CD4-positive, alpha-beta T cell treated with Interleukin-15 for 4 hours (primary cell): ENCODE results near the gene RAB18.
"Not testable (repeated sequence)": the region's sequence is repeated elsewhere in the genome, so short reads cannot be mapped to it uniquely, and the experiment has no call there.

Experiments
- DNase-seq: peaks from one replicate; pipeline ENCODE4 v3.0.0-alpha.2; 2020; ENCODE audit warnings: low spot score

RAB18 gene

GRCh38 chr10:27547047-27547446 lies 42.9 kb downstream of the RAB18 start:
- no peak for DNase-seq

GRCh38 chr10:27547482-27547881 lies 43.4 kb downstream of the RAB18 start:
- DNase-seq, result no peak

GRCh38 chr10:27550823-27551222 lies 46.7 kb downstream of the RAB18 start:
- no peak for DNase-seq

GRCh38 chr10:27558612-27559020 lies 54.5 kb downstream of the RAB18 start:
- DNase-seq, result peak; percentile 40

GRCh38 chr10:27561334-27561733 lies 57.2 kb downstream of the RAB18 start:
- no peak for DNase-seq

GRCh38 chr10:27564398-27564797 lies 60.3 kb downstream of the RAB18 start:
- DNase-seq, result no peak

DNA sequence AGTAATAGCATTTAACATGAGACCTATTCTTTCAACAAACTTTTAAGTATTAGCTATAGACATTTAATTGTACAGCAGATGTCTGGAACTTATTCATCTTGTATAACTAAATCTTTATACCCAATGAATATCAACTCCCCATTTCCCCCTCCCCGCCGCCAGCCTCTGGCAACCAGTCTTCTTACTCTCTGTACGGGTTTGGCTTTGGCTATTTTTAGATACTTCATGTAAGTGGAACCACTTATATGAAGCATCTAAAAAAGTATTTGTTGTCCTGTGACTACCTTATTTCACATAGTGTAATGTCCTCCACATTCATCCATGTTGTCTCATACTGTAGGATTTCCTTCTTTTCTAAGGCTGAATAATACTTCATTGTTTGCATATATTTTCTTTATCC lies 60.8 kb downstream of the RAB18 start:
- no peak for DNase-seq

DNA sequence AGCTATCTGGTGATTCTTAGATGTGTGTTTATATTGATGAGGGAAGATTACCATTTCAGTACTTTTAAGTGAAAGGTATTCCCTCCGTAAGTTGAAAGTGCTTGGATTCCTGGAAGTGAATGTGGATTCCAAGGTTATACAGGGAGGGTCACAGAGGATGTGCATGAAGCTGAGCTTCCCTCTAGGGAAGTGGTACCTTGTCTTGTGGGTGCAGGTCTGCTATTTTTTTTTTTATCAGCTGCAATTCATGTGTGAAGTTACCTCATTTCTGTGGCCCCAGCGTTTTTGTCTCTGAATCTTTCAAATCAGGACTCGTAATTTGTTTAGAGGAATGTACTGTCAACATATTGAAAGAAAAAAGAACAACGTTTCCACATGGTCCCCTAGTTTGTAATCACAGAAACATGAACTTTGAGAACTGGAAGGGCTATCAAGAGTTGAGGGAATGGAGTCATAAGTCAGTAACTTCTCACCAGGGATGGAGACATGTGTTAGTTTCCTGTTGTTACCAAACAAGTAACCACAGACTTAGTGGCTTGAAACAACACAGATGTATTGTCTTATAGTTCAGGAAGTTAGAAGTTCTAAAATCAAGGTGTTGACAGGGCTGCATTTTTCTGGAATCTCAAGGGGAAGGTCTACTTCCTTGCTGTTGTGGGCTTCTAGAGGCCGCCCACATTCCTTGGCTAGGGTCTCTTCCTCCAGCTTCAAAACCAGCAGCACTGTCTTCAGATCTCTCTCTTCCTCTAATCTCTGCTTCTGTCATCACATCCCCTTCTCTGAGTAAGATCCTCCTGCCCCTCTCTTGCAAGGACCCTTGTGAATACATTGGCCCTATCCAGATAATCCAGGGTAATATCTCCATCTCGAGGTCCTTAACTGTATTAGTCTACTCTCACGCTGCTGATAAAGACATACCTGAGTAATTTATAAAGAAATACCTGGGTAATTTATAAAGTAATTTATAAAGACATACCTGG lies 64.4 kb downstream of the RAB18 start:
- DNase-seq, result peak; percentile 4

DNA sequence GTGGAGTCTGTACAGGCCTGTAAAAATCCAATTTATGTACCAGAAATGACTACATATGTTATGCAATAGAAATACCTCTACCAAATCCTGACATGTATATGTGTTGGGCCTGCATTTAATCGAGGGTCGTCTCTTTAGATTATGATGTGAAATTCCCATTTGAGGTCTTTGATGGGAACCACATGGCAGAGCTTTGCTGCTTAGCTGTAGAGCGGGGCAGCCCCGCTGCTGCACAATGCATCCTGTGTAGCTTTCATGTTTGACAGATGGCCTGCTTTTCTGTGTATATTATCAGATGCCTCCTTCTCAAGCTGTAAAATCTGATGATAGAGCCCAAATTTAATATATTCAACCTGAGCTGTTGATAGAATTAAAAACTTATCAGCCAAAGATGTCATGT lies 65.8 kb downstream of the RAB18 start:
- no peak for DNase-seq

DNA sequence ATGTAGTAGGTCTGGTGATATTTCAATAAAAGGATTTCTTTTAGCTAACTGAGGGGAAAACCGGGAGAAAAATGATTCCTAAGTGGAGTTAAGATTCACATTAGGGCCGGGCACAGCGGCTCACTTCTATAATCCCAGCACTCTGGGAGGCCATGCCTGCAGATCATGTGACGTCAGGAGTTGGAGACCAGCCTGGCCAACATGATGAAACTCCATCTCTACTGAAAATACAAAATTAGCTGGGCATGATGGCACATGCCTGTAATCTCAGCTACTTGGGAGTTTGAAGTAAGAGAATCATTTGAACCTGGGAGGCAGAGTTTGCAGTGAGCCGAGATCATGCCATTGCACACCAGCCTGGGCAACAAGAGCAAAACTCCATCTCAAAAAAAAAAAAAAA lies 72.9 kb downstream of the RAB18 start:
- not testable (repeated sequence) for DNase-seq

DNA sequence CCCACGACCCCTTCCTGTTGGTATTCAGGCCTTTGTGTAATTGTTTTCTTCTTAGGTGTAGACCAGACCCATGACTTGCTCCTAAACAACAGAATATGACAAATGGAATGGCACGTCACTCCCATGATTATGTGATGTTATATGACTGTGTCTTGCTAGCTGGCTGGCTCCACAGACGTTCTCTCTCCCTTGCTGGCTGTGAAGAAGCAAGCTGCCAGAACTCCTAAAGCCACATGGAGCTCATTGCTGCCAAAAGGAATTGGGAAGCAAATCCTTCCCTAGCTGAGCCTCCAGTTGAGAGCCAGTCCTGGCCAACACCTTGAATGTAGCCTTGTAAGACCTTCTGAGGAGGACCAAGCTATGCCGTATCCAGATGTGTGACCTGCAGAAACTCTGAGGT lies 74.2 kb downstream of the RAB18 start:
- no peak for DNase-seq

DNA sequence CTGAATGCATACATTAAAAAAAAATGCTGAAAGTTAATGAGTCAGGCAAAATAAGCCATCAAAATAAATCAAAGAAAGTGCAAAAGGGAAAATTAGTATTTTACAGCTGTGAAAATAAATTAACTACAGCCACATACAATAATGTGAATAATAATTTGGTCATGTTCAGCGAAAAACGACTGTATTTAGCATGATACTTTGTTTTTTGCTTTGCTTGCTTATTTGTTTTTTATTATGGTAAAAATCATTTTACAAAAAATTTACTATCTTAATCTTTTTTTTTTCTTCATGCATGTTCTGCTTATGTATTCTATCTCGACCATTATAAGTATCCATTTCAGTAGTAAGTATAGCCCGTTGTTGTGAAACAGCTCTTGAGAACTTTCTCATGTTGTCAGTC lies 77.1 kb downstream of the RAB18 start:
- no peak for DNase-seq

DNA sequence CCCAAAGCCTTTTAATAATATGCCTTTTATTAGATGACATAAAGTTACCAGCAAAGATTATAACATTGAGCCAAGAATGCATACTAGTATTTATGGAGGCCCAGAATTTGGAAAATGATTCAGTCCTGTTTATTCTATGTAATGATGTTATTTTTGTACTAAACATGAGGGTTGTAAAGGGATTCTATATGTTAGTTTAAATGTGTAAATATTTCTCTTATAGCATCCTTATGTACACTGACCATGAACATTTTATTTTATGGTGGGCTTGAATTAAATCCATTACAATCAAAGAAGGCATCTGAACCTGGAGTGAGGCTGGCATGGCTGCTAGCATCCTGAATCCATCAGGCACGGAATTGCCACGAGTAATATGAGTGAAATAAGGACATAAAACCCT lies 80.2 kb downstream of the RAB18 start:
- DNase-seq, result no peak
